Measurements from ENCODE around the gene ADH6.

DNA sequence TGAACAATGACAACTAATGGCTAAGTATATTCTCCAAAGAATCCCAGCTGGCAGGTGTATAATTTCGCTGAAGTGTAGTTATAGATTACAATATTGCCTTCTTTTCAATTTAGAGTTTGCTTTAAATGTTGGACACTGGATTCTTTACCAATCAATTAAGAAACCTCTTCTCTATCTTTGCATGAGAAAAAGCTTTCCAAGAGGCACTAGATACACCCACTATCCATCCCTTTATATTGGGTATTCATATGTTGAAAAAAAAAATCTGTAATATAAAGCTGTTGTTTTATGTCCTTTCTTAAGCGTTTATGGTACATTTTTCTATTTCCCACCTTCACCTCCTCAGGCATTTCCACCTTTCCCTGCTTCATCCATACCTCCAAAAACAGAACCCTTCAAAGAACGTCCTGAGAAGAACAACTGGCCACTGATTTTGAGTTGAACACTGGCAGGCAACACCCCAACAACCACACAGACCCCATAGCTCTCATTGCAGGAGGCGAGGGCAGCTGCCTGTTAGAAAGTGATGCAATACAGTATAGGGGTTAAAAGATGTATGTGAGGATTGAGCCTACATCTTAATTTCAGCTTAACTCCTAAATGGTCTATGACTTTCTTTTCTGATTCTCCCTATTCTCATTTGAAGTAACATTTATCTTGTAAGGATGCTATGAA is 11.8 kb downstream of the ADH6 start:
- TF ChIP-seq POLR2AphosphoS5 (IDR thresholded peaks at IDR 0.05; ENCODE audit: low read depth, low read length) (no peak), TAF1 (IDR thresholded peaks at IDR 0.05; ENCODE audit: low read depth, low read length) (no peak), POLR2A (IDR thresholded peaks at IDR 0.05; ENCODE audit: low read depth, low read length) (no peak)

All from GM12891 (cell line).